Measurements from ENCODE around the gene MYL12A. TPM values are rescaled to one million over a fixed set of nuclear protein-coding genes. Genes with fewer than 3 reads are reported as not detected.

MYL12A gene
- total and polyA plus RNA-seq, 12 donors = 708 to 8,349 (median 3,626) TPM

DNA sequence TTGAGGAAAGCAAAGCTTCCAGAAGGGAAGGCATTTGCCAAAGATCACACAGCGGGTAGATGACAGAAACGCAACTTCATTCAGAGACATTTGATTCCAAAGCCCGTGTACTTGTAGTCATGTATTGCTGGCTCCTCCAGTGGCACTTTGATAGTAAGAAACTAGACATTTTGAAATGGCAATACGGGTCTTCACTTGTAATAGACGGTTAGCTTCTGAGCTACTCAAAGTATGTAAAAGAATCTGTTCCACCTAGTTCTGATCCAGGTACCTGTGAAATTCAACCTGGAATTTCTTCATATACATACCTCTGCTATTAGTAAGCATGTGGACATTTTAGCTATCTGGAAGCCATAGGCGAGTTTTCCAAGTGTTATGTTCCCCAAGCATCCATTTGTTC lies 26.1 kb upstream of the MYL12A start:
- Histone ChIP-seq H3K27ac (peak overlapping the region in 7 of 10 donors; percentile 14 to 96 (median 96)), H3K9me3 (no peaks in the 10 kb centered on the region), H3K27me3 (no peaks in the 10 kb centered on the region), H3K4me1 (peaks cover 0 to 20% (median 7%) of the 10 kb centered on the region in 9 donors), H3K4me3 (no peak overlapping the region), H3K36me3 (peaks cover 0 to 9% (median 0%) of the 10 kb centered on the region in 9 donors)
- WGBS, 2 donors = 61 to 73% methylated on average over 6 of the region's 6 CpGs
- ATAC-seq = no peak
- TF ChIP-seq CTCF (IDR thresholded peaks at IDR 0.05) = no peak
- intact Hi-C loops (cut with DNase I) = loop anchor here in 2 of 10 donors (5.0 kb wide), 2 partner anchors 34 to 39 kb away; no protein-coding TSS in a partner anchor
- no peak for DNase-seq

- ATAC-seq = no peak
- Histone ChIP-seq H3K27me3 (no peaks in the 10 kb centered on the region), H3K9me3 (no peaks in the 10 kb centered on the region), H3K4me3 (no peak overlapping the region), H3K36me3 (no peaks in the 10 kb centered on the region), H3K4me1 (peaks cover 0 to 8% (median 3%) of the 10 kb centered on the region in 9 donors), H3K27ac (peak overlapping the region in 5 of 10 donors; percentile 4 to 61 (median 45))
- no peak for TF ChIP-seq CTCF (IDR thresholded peaks at IDR 0.05)
- no peak for DNase-seq
- intact Hi-C loops (cut with DNase I) = loop anchor here in 2 of 10 donors (5.0 kb wide), 2 partner anchors 36 to 41 kb away; no protein-coding TSS in a partner anchor
- 89 to 92% methylated on average over 1 of the region's 1 CpG for WGBS, 2 donors
These were observed 24.2 kb upstream of the MYL12A start for GRCh38 chr18:3223356-3223755.

GRCh38 chr18:3224223-3224622 lies 23.4 kb upstream of the MYL12A start:
- Histone ChIP-seq H3K9me3 (no peaks in the 10 kb centered on the region), H3K36me3 (no peaks in the 10 kb centered on the region), H3K27me3 (no peaks in the 10 kb centered on the region), H3K27ac (peak overlapping the region in 7 of 10 donors; percentile 7 to 61 (median 45)), H3K4me3 (no peak overlapping the region), H3K4me1 (peaks cover 0 to 8% (median 3%) of the 10 kb centered on the region in 9 donors)
- DNase-seq = peak in 1 of 2 donors; percentile 56
- intact Hi-C loops (cut with DNase I) = loop anchor here in 2 of 10 donors (5.0 kb wide), 2 partner anchors 37 to 42 kb away; no protein-coding TSS in a partner anchor
- WGBS, 2 donors = 51 to 54% methylated on average over 3 of the region's 3 CpGs
- peak; percentile 32 to 83 (median 56) for ATAC-seq
- no peak for TF ChIP-seq CTCF (IDR thresholded peaks at IDR 0.05)

- intact Hi-C loops (cut with DNase I) = no loop called here
- H3K4me1 ChIP-seq = peaks cover 0 to 4% (median 2%) of the 10 kb centered on the region in 9 donors
- no peak for DNase-seq
- H3K27me3 ChIP-seq = no peaks in the 10 kb centered on the region
- 91 to 97% methylated on average over 3 of the region's 3 CpGs for WGBS, 2 donors
- no peak overlapping the region for H3K4me3 ChIP-seq
- H3K9me3 ChIP-seq = no peaks in the 10 kb centered on the region
- TF ChIP-seq CTCF (IDR thresholded peaks at IDR 0.05) = no peak
- ATAC-seq = no peak
- no peak overlapping the region for H3K27ac ChIP-seq
- H3K36me3 ChIP-seq = no peaks in the 10 kb centered on the region
These were observed 22.0 kb upstream of the MYL12A start for GRCh38 chr18:3225588-3225987.

Measured in heart right ventricle (tissue), 16 donors.